Measurements from ENCODE around the gene GPM6B.

GRCh38 chrX:13836575-13836974, 19.7 kb upstream of the GPM6B start:
- TF ChIP-seq, protein P1, sequence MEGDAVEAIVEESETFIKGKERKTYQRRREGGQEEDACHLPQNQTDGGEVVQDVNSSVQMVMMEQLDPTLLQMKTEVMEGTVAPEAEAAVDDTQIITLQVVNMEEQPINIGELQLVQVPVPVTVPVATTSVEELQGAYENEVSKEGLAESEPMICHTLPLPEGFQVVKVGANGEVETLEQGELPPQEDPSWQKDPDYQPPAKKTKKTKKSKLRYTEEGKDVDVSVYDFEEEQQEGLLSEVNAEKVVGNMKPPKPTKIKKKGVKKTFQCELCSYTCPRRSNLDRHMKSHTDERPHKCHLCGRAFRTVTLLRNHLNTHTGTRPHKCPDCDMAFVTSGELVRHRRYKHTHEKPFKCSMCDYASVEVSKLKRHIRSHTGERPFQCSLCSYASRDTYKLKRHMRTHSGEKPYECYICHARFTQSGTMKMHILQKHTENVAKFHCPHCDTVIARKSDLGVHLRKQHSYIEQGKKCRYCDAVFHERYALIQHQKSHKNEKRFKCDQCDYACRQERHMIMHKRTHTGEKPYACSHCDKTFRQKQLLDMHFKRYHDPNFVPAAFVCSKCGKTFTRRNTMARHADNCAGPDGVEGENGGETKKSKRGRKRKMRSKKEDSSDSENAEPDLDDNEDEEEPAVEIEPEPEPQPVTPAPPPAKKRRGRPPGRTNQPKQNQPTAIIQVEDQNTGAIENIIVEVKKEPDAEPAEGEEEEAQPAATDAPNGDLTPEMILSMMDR (IDR thresholded peaks at IDR 0.05): no peak
- no peak for TF ChIP-seq POLR2A (IDR thresholded peaks at IDR 0.05)

Data from esophagus squamous epithelium (tissue), 4 donors.